ENCODE results near the gene OR6Y1.

DNA sequence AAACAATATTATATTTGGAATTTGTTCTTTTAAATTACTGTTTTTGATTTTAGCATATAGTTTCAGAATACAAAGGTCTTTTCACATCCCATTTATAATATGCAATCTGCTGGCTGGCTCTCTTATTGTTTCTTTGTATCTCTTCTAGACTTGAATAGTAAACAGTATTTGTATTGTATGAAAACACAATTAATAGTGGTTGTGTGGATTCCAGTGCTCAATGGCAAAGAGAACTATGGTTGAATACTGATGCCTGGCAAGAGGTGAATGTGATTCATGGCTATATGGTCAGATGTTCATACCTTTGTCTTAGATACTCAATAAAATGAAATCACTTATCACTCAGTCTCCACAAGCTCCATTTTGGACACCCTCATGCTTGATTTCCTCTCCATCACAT is 37.2 kb downstream of the OR6Y1 start:
- TF ChIP-seq, protein P1, sequence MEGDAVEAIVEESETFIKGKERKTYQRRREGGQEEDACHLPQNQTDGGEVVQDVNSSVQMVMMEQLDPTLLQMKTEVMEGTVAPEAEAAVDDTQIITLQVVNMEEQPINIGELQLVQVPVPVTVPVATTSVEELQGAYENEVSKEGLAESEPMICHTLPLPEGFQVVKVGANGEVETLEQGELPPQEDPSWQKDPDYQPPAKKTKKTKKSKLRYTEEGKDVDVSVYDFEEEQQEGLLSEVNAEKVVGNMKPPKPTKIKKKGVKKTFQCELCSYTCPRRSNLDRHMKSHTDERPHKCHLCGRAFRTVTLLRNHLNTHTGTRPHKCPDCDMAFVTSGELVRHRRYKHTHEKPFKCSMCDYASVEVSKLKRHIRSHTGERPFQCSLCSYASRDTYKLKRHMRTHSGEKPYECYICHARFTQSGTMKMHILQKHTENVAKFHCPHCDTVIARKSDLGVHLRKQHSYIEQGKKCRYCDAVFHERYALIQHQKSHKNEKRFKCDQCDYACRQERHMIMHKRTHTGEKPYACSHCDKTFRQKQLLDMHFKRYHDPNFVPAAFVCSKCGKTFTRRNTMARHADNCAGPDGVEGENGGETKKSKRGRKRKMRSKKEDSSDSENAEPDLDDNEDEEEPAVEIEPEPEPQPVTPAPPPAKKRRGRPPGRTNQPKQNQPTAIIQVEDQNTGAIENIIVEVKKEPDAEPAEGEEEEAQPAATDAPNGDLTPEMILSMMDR (optimal IDR thresholded peaks at IDR 0.05 in 1 of 3, IDR thresholded peaks at IDR 0.05 in 1 of 3, conservative IDR thresholded peaks at IDR 0.05 in 1 of 3; ENCODE audit: extremely low read depth in 1 of 3, insufficient read depth in 2 of 3, low read length in 3 of 3) = no peak
- TF ChIP-seq EZH2 (IDR thresholded peaks at IDR 0.05; ENCODE audit: low read length) = no peak

All from keratinocyte (primary cell).